DND-41 (cell line): ENCODE measurements around the gene RNF149.

Source experiments
- ATAC-seq: fragments of 200-7000 bp; cut with Tn5 transposase; 3 replicates; pipeline ENCODE4 v1.9.1; 2021; ENCODE audit warnings: low read depth; ENCODE audit not compliant: insufficient read depth
- DNase-seq: peaks from one replicate; pipeline ENCODE4 v3.0.0-alpha.2; 2020
- H2AFZ ChIP-seq: 2 replicates; pipeline ENCODE4 v1.6.0; 2012; ENCODE audit warnings: low read depth, low read length
- H3K27ac ChIP-seq: 2 replicates; pipeline ENCODE4 v1.5.1; 2012; ENCODE audit warnings: low read length, inconsistent platforms
- H3K27me3 ChIP-seq: fragments of 200-600 bp; sonication (generic); 2 replicates; pipeline ENCODE4 v1.6.0; 2012; ENCODE audit warnings: low read length, mild to moderate bottlenecking, inconsistent platforms; ENCODE audit not compliant: insufficient read depth, poor library complexity
- H3K36me3 ChIP-seq: 2 replicates; pipeline ENCODE4 v1.5.1; 2012; ENCODE audit warnings: low read length, inconsistent platforms; ENCODE audit not compliant: insufficient read depth
- H3K4me1 ChIP-seq: 2 replicates; pipeline ENCODE4 v1.5.1; 2012; ENCODE audit warnings: mild to moderate bottlenecking, low read length; ENCODE audit not compliant: insufficient read depth
- H3K4me2 ChIP-seq: 2 replicates; pipeline ENCODE4 v1.6.0; 2012; ENCODE audit warnings: mild to moderate bottlenecking, moderate library complexity, low read length, inconsistent platforms; ENCODE audit not compliant: insufficient read depth
- H3K4me3 ChIP-seq, 2 experiments: fragments of 200-600 bp in 1 of 2; shearing (Covaris generic) in 1 of 2; 2 replicates each; pipeline ENCODE4 v1.5.1; 2012 to 2016; ENCODE audit warnings: inconsistent platforms in 2 of 2, low read length in 2 of 2, mild to moderate bottlenecking in 2 of 2, low read depth in 1 of 2, moderate library complexity in 1 of 2
- H3K79me2 ChIP-seq: 2 replicates; pipeline ENCODE4 v1.6.0; 2012; ENCODE audit warnings: low read length, inconsistent platforms; ENCODE audit not compliant: insufficient read depth
- H3K9ac ChIP-seq: 2 replicates; pipeline ENCODE4 v1.6.0; 2012; ENCODE audit warnings: low read depth, mild to moderate bottlenecking, inconsistent platforms, low read length, moderate library complexity
- H3K9me3 ChIP-seq: 2 replicates; pipeline ENCODE4 v1.5.1; 2012; ENCODE audit warnings: low read length, moderate library complexity, mild to moderate bottlenecking, inconsistent platforms; ENCODE audit not compliant: insufficient read depth, severe bottlenecking
- H4K20me1 ChIP-seq: 2 replicates; pipeline ENCODE4 v1.6.0; 2012; ENCODE audit warnings: low read length; ENCODE audit not compliant: insufficient read depth
- EZH2 ChIP-seq: IDR thresholded peaks from 3 replicates; pipeline ENCODE4 v1.6.1; 2012; ENCODE audit warnings: borderline replicate concordance, low read depth, mild to moderate bottlenecking, moderate library complexity, low read length, inconsistent platforms; ENCODE audit not compliant: severe bottlenecking
- TF ChIP-seq, protein P1 (sequence below): IDR thresholded peaks from 2 replicates; pipeline ENCODE4 v1.5.1; 2012; ENCODE audit warnings: borderline replicate concordance, low read length, moderate library complexity, mild to moderate bottlenecking; ENCODE audit not compliant: poor library complexity, severe bottlenecking; ENCODE audit errors: extremely low read depth

The RNF149 gene

DNA sequence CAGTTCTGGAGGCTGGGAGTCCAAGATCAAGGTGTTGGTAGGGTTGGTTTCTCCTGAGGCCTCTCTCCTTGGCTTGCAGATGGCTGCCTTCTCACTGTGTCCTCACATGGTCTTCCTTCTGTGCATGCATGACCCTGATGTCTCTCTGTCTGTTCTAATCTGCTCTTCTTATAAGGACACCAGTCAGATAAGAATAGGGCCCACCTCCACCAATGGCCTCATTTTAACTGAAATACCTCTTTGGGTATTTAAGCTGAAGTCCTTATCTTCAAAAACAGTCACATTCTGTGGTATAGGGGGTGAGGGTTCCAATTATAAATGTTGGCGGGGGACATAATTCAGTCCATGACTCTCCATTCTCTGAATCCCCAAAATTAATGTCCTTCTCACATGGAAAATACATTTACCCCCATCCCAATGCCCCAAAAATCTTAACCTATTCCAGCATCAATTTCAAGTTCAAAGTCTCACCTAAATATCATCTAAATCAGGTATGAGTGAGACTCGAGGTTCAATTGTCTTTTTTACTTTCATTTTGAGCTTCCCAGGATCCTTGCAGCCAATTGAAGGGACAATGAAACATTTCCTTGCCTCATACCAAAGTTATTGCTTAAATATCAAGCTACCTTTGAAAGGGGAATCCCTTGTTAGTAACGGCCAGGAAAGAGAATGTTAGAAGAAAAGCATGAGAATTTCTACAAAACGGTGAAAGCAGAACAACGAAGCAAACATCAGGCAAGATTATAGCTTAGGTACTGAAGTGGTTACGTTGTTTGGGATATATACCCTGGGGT is 76.4 kb downstream of the RNF149 start:
- no peak for TF ChIP-seq EZH2
- TF ChIP-seq, protein P1, sequence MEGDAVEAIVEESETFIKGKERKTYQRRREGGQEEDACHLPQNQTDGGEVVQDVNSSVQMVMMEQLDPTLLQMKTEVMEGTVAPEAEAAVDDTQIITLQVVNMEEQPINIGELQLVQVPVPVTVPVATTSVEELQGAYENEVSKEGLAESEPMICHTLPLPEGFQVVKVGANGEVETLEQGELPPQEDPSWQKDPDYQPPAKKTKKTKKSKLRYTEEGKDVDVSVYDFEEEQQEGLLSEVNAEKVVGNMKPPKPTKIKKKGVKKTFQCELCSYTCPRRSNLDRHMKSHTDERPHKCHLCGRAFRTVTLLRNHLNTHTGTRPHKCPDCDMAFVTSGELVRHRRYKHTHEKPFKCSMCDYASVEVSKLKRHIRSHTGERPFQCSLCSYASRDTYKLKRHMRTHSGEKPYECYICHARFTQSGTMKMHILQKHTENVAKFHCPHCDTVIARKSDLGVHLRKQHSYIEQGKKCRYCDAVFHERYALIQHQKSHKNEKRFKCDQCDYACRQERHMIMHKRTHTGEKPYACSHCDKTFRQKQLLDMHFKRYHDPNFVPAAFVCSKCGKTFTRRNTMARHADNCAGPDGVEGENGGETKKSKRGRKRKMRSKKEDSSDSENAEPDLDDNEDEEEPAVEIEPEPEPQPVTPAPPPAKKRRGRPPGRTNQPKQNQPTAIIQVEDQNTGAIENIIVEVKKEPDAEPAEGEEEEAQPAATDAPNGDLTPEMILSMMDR = no peak
- Histone ChIP-seq H3K4me2 (peak overlapping the region; percentile 16; the same call in 1 of the 2 replicates), H4K20me1 (no peaks in the 10 kb centered on the region), H3K4me1 (peaks cover 18% of the 10 kb centered on the region), H3K4me3 (no peak overlapping the region), H3K36me3 (no peaks in the 10 kb centered on the region), H2AFZ (peak overlapping the region; percentile 36), H3K9ac (no peak overlapping the region), H3K27me3 (no peaks in the 10 kb centered on the region), H3K9me3 (no peaks in the 10 kb centered on the region), H3K79me2 (no peaks in the 10 kb centered on the region), H3K27ac (no peak overlapping the region)
- ATAC-seq (no peak), DNase-seq (no peak)

DNA sequence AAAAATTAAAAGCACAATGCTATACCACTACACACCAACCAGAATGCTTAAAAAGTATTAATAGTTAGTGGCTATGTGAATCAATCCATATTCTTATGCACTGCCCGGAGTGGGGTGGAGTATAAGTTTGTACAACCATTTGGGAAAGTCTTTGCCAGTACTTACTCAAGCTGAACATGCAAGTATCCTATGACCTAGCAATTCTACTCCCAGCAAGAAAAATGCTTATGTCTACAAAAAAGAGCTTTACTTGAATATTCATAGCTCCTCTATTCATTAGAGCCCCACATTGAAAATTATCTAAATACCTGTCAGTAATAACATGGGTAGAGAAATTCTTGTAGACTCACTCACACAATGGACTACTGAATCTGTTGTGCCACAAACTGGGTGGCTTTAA is 77.3 kb downstream of the RNF149 start:
- H3K4me3 ChIP-seq = no peak overlapping the region
- TF ChIP-seq, protein P1 = no peak
- no peak for TF ChIP-seq EZH2
- no peaks in the 10 kb centered on the region for H3K9me3 ChIP-seq
- no peaks in the 10 kb centered on the region for H3K36me3 ChIP-seq
- no peak overlapping the region for H2AFZ ChIP-seq
- peaks cover 21% of the 10 kb centered on the region for H3K4me1 ChIP-seq
- no peaks in the 10 kb centered on the region for H4K20me1 ChIP-seq
- H3K9ac ChIP-seq = no peak overlapping the region
- no peak overlapping the region for H3K27ac ChIP-seq
- H3K79me2 ChIP-seq = no peaks in the 10 kb centered on the region
- no peak for DNase-seq
- H3K27me3 ChIP-seq = no peaks in the 10 kb centered on the region
- ATAC-seq = no peak
- no peak overlapping the region for H3K4me2 ChIP-seq

DNA sequence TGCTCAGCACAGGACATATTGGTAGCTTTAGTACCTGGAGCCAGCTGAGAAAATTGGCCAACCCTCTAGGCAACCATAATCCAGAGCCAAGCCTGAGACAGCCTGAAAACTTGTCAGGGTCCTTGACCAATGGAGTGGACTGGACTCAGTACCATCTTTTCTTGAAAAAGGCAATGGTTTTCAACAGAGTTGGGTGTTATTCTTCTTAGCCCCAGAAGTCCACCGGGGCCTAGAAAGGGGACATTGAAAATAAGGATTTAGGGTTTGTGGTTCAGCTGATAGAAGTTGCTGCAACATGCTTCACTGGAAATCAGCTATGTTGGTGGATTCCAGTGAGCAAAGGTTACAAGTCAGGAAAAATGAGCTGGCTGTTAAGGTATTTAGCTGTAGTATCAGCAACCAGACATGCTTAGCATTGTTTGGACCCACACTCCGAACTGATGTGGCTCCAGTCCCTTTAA is 77.9 kb downstream of the RNF149 start:
- Histone ChIP-seq H3K9me3 (no peaks in the 10 kb centered on the region), H3K27ac (no peak overlapping the region), H3K4me1 (peaks cover 21% of the 10 kb centered on the region), H4K20me1 (no peaks in the 10 kb centered on the region), H3K9ac (no peak overlapping the region), H3K4me2 (no peak overlapping the region), H3K36me3 (no peaks in the 10 kb centered on the region), H2AFZ (no peak overlapping the region), H3K4me3 (no peak overlapping the region), H3K27me3 (no peaks in the 10 kb centered on the region), H3K79me2 (no peaks in the 10 kb centered on the region)
- TF ChIP-seq EZH2 = no peak
- TF ChIP-seq, protein P1 = no peak
- no peak for DNase-seq
- ATAC-seq = no peak
